SK-N-SH (cell line): ENCODE results near the gene GNB1L. TPM values are rescaled to one million over a fixed set of nuclear protein-coding genes. Genes with fewer than 3 reads are reported as not detected.

Experiments used
- CTCF ChIA-PET: fragments of 300-600, 350-600 bp; formaldehyde crosslinking; extraction: SDS; loops from one replicate; lab custom pipeline; 2021; lab: Yijun Ruan, JAX
- POLR2A ChIA-PET: fragments of 350-600 bp; sonication (Branson Sonifier 250); formaldehyde crosslinking; extraction: SDS; loops from one replicate; lab custom pipeline; 2020; ENCODE audit warnings: antibody characterized with exemption, inconsistent platforms; lab: Yijun Ruan, JAX
- DNase-seq: peaks from one replicate; pipeline ENCODE4 v3.0.0; 2012
- H2AFZ ChIP-seq: fragments of 200-600 bp; sonication (generic); 2 replicates; pipeline ENCODE4 v1.8.1; 2016; ENCODE audit warnings: antibody characterized with exemption, mild to moderate bottlenecking, low read depth
- H3F3A ChIP-seq: fragments of 200-600 bp; sonication (generic); replicated peaks from 2 replicates; pipeline ENCODE3; 2016; ENCODE audit warnings: antibody characterized with exemption, mild to moderate bottlenecking; ENCODE audit not compliant: insufficient read depth
- H3K27ac ChIP-seq, 2 experiments: fragments of 200-500 bp in 1 of 2; fragments of 200-600 bp in 1 of 2; sonication (Bioruptor generic) in 1 of 2; sonication (generic), shearing (Covaris generic) in 1 of 2; 2 replicates each; pipeline versions ENCODE4 v1.5.1 to v1.6.1; 2014 to 2016; ENCODE audit warnings: low read depth in 2 of 2, inconsistent platforms in 1 of 2, low read length in 1 of 2, mild to moderate bottlenecking in 1 of 2, mixed read lengths in 1 of 2
- H3K27me3 ChIP-seq: fragments of 200-600 bp; sonication (generic), shearing (Covaris generic); 2 replicates; pipeline ENCODE4 v1.6.1; 2016; ENCODE audit warnings: mixed run types; ENCODE audit not compliant: insufficient read depth
- H3K36me3 ChIP-seq, 2 experiments: fragments of 200-500 bp in 1 of 2; fragments of 200-600 bp in 1 of 2; sonication (Bioruptor generic) in 1 of 2; sonication (generic) in 1 of 2; replicated peaks in 1 of 2; 2 replicates each; pipeline versions ENCODE3 to v1.5.1; 2014 to 2016; ENCODE audit warnings: low read length in 1 of 2, mild to moderate bottlenecking in 1 of 2; ENCODE audit not compliant: insufficient read depth in 2 of 2, control insufficient read depth in 1 of 2
- H3K4me1 ChIP-seq, 2 experiments: fragments of 200-500 bp in 1 of 2; fragments of 200-600 bp in 1 of 2; sonication (Bioruptor generic) in 1 of 2; sonication (generic), shearing (Covaris generic) in 1 of 2; 2 replicates each; pipeline versions ENCODE4 v1.5.1 to v1.6.1; 2014 to 2016; ENCODE audit warnings: low read depth in 1 of 2, low read length in 1 of 2, mixed run types in 1 of 2; ENCODE audit not compliant: insufficient read depth in 2 of 2, control insufficient read depth in 1 of 2
- H3K4me2 ChIP-seq: fragments of 200-600 bp; sonication (generic), shearing (Covaris generic); 2 replicates; pipeline ENCODE4 v1.6.1; 2017; ENCODE audit warnings: mixed run types
- H3K4me3 ChIP-seq, 2 experiments: fragments of 200-500 bp in 1 of 2; fragments of 200-600 bp in 1 of 2; sonication (Bioruptor generic) in 1 of 2; sonication (generic), shearing (Covaris generic) in 1 of 2; 2 replicates each; pipeline versions ENCODE4 v1.5.1 to v1.8.1; 2014 to 2016; ENCODE audit warnings: low read depth in 2 of 2, inconsistent platforms in 1 of 2, low read length in 1 of 2, mild to moderate bottlenecking in 1 of 2, mixed read lengths in 1 of 2, moderate library complexity in 1 of 2
- H3K79me2 ChIP-seq: fragments of 200-600 bp; sonication (generic); 2 replicates; pipeline ENCODE4 v1.8.1; 2017; ENCODE audit warnings: mild to moderate bottlenecking; ENCODE audit not compliant: insufficient read depth
- H3K9ac ChIP-seq: fragments of 200-600 bp; sonication (generic); 2 replicates; pipeline ENCODE4 v1.6.1; 2017; ENCODE audit warnings: mixed run types
- H3K9me2 ChIP-seq: fragments of 200-600 bp; sonication (generic); 2 replicates; pipeline ENCODE4 v1.6.1; 2017; ENCODE audit warnings: mixed run types
- H3K9me3 ChIP-seq: fragments of 200-600 bp; sonication (generic); 2 replicates; pipeline ENCODE4 v1.6.1; 2017; ENCODE audit warnings: mixed run types, mild to moderate bottlenecking, moderate library complexity
- H4K20me1 ChIP-seq: fragments of 200-600 bp; sonication (generic); 2 replicates; pipeline ENCODE4 v1.6.1; 2017; ENCODE audit warnings: mild to moderate bottlenecking, mixed run types; ENCODE audit not compliant: insufficient read depth
- CHD2 ChIP-seq: fragments of 150-350 bp; IDR thresholded peaks from 2 replicates; pipeline ENCODE4 v1.6.1; 2018; ENCODE audit warnings: low read length; ENCODE audit not compliant: partially characterized antibody
- CTCF ChIP-seq: fragments of 200-600 bp; sonication (generic); IDR thresholded peaks from 2 replicates; pipeline ENCODE4 v1.6.1; 2017; ENCODE audit warnings: antibody characterized with exemption, mild to moderate bottlenecking, moderate library complexity
- ELF1 ChIP-seq: IDR thresholded peaks from 2 replicates; pipeline ENCODE4 v1.4.0; 2012
- EP300 ChIP-seq, 2 experiments: IDR thresholded peaks; 2 replicates each; pipeline versions ENCODE4 v1.4.0 to v1.6.1; 2012; ENCODE audit warnings: borderline replicate concordance in 1 of 2, low read depth in 1 of 2, low read length in 1 of 2
- FOXM1 ChIP-seq: IDR thresholded peaks from 2 replicates; pipeline ENCODE4 v1.4.0; 2012; ENCODE audit warnings: low read depth, mild to moderate bottlenecking
- GATA2 ChIP-seq: sonication (generic); formaldehyde crosslinking; IDR thresholded peaks from 2 replicates; pipeline ENCODE4 v1.5.0; 2020; ENCODE audit warnings: mild to moderate bottlenecking, missing genetic modification reagents
- JUND ChIP-seq: IDR thresholded peaks from 2 replicates; pipeline ENCODE4 v1.4.0; 2012
- MXI1 ChIP-seq: IDR thresholded peaks from 2 replicates; pipeline ENCODE4 v1.6.1; 2012; ENCODE audit warnings: mild to moderate bottlenecking, low read depth, low read length, improper control_type of control experiment
- NFIC ChIP-seq: IDR thresholded peaks from 2 replicates; pipeline ENCODE4 v1.4.0; 2012; ENCODE audit warnings: borderline replicate concordance
- NRF1 ChIP-seq: IDR thresholded peaks from 2 replicates; pipeline ENCODE4 v1.6.1; 2012; ENCODE audit warnings: low read depth, mild to moderate bottlenecking, low read length
- POLR2AphosphoS5 ChIP-seq: IDR thresholded peaks from 2 replicates; pipeline ENCODE4 v1.6.1; 2012; ENCODE audit warnings: low read depth, low read length
- RAD21 ChIP-seq: IDR thresholded peaks from 2 replicates; pipeline ENCODE4 v1.6.1; 2012; ENCODE audit warnings: mild to moderate bottlenecking, low read length
- RCOR1 ChIP-seq: fragments of 150-350 bp; IDR thresholded peaks from 2 replicates; pipeline ENCODE4 v1.6.1; 2017; ENCODE audit warnings: antibody characterized with exemption, low read length
- RFX5 ChIP-seq: IDR thresholded peaks from 2 replicates; pipeline ENCODE4 v1.6.1; 2012; ENCODE audit warnings: mild to moderate bottlenecking, improper control_type of control experiment, low read length
- RXRA ChIP-seq: IDR thresholded peaks from 2 replicates; pipeline ENCODE4 v1.4.0; 2012; ENCODE audit warnings: low read depth, mild to moderate bottlenecking, borderline replicate concordance
- SIN3A ChIP-seq: IDR thresholded peaks from 2 replicates; pipeline ENCODE4 v1.6.1; 2012; ENCODE audit warnings: low read depth, mild to moderate bottlenecking, low read length, moderate library complexity, borderline replicate concordance
- SMC3 ChIP-seq: IDR thresholded peaks from 2 replicates; pipeline ENCODE4 v1.6.1; 2012; ENCODE audit warnings: low read depth, low read length, improper control_type of control experiment
- TAF1 ChIP-seq: IDR thresholded peaks from 2 replicates; pipeline ENCODE4 v1.6.1; 2012; ENCODE audit warnings: low read depth, mild to moderate bottlenecking, low read length, moderate library complexity, borderline replicate concordance
- WGBS: methylation state at CpG from one replicate; pipeline ENCODE4 v1.1.6; 2017; ENCODE audit warnings: low lambda C conversion rate; 5-methylcytosine and 5-hydroxymethylcytosine counted together
- polyA plus RNA-seq, 3 experiments: library from polyadenylated mRNA; depleted of rRNA; stranded (reverse); fragments of >200 nt; gene quantifications; 2 replicates each; pipeline ENCODE4 v1.2.3, GENCODE V29; 2012
- TF ChIP-seq, protein P1 (sequence below): IDR thresholded peaks from 2 replicates; pipeline ENCODE4 v1.4.0; 2012; ENCODE audit warnings: low read depth
- TF ChIP-seq, protein P2 (sequence below): IDR thresholded peaks from 2 replicates; pipeline ENCODE4 v1.4.0; 2012; ENCODE audit warnings: low read depth, borderline replicate concordance

Gene GNB1L
- polyA plus RNA-seq, 1 of the 3 experiments (the other 2 are of a cell fraction), result 5.9 TPM

DNA sequence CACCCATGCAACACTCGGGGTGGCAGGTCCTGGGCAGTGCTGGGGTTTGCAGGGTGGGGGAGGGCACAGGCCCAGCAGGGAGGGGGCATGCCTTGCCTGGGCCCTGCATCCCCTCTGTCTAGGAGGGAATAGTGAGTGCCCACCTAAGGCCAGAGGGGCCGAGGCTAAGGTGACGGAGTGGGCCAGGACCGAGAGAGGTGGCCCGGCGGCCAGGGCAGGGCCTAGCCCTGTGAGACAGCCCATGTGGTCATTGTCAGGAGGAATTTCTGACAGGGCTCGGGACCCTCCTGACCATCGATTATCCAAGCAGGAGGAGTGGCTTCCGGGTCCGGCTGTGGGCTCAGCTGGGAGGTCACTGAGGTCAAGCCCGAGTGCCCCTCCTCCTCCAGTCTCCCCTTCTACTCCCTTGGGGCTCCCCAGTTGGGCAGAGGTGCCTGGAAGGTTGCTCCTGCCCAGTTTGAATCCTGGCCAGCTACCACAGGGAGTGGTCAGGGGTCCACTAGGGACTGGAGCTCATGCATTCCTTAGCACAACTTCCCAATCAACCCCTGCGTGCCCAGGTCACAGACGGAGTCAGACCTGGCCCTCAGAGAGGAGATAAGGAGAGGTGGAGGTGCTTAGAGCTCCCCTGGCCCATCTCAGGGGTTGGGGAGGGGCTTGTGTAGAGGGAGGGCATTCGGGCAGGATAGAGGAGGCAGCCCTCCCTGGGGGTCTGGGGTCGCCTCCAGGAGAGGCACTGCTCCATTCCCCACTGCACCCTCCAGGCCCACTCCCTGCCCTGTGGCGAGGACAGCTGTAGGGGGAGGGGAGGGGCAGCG, 116.6 kb downstream of the GNB1L start:
- WGBS, result 80% methylated on average over 14 of the region's 17 CpGs
- H3K27ac ChIP-seq, result no peak overlapping the region
- POLR2A ChIA-PET, result no interaction called here
- no peaks in the 10 kb centered on the region for H3K9me3 ChIP-seq
- no peak overlapping the region for H2AFZ ChIP-seq
- no peak overlapping the region for H3K4me2 ChIP-seq
- no peaks in the 10 kb centered on the region for H3K79me2 ChIP-seq
- TF ChIP-seq RAD21, result no peak
- no peak for TF ChIP-seq TAF1
- TF ChIP-seq CTCF, result no peak
- TF ChIP-seq EP300 (IDR thresholded peaks at IDR 0.05; ENCODE audit: borderline replicate concordance in 1 of 2, low read depth in 1 of 2, low read length in 1 of 2), result no peak
- TF ChIP-seq SMC3, result no peak
- TF ChIP-seq JUND, result no peak
- TF ChIP-seq MXI1, result no peak
- no peak for TF ChIP-seq NRF1
- no peak for TF ChIP-seq GATA2
- no peak for TF ChIP-seq CHD2
- no peak for TF ChIP-seq SIN3A
- no peaks in the 10 kb centered on the region for H4K20me1 ChIP-seq
- H3K4me1 ChIP-seq, result peaks cover 0 to 8% of the 10 kb centered on the region in 2 experiments; a peak in 1 of 4 replicates
- no peak overlapping the region for H3K4me3 ChIP-seq
- H3K27me3 ChIP-seq, result no peaks in the 10 kb centered on the region
- no peaks in the 10 kb centered on the region for H3F3A ChIP-seq
- no peaks in the 10 kb centered on the region for H3K36me3 ChIP-seq
- H3K9me2 ChIP-seq, result no peaks in the 10 kb centered on the region
- CTCF ChIA-PET, result interaction anchor here (0.8 to 1.3 kb wide), 2 partner anchors 138 to 172 kb away, joined by 3 to 6 read pairs; no protein-coding TSS in a partner anchor
- no peak overlapping the region for H3K9ac ChIP-seq
- no peak for DNase-seq

GRCh38 chr22:19735665-19736510, 118.8 kb downstream of the GNB1L start:
- POLR2A ChIA-PET, result no interaction called here
- H3F3A ChIP-seq, result no peaks in the 10 kb centered on the region
- no peaks in the 10 kb centered on the region for H3K9me3 ChIP-seq
- H3K36me3 ChIP-seq, result no peaks in the 10 kb centered on the region
- H3K4me3 ChIP-seq, result no peak overlapping the region
- no peak for DNase-seq
- no peaks in the 10 kb centered on the region for H4K20me1 ChIP-seq
- CTCF ChIA-PET, result interaction anchor here (1.0 kb wide), 1 partner anchor 141 kb away, joined by 3 read pairs; no protein-coding TSS in a partner anchor
- H3K4me2 ChIP-seq, result no peak overlapping the region
- no peaks in the 10 kb centered on the region for H3K9me2 ChIP-seq
- H3K79me2 ChIP-seq, result no peaks in the 10 kb centered on the region
- no peak overlapping the region for H2AFZ ChIP-seq
- no peak overlapping the region for H3K27ac ChIP-seq
- peaks cover 0 to 10% of the 10 kb centered on the region in 2 experiments; a peak in 1 of 4 replicates for H3K4me1 ChIP-seq
- 89% methylated on average over 17 of the region's 21 CpGs for WGBS
- H3K9ac ChIP-seq, result no peak overlapping the region
- TF ChIP-seq POLR2AphosphoS5 (no peak), CHD2 (no peak), ELF1 (no peak), RFX5 (no peak), NFIC (no peak), FOXM1 (no peak), CTCF (no peak), RXRA (no peak), RCOR1 (no peak), RAD21 (no peak), MXI1 (no peak)
- TF ChIP-seq, protein P1, sequence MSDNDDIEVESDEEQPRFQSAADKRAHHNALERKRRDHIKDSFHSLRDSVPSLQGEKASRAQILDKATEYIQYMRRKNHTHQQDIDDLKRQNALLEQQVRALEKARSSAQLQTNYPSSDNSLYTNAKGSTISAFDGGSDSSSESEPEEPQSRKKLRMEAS, result no peak
- TF ChIP-seq, protein P2, sequence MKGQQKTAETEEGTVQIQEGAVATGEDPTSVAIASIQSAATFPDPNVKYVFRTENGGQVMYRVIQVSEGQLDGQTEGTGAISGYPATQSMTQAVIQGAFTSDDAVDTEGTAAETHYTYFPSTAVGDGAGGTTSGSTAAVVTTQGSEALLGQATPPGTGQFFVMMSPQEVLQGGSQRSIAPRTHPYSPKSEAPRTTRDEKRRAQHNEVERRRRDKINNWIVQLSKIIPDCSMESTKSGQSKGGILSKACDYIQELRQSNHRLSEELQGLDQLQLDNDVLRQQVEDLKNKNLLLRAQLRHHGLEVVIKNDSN, result no peak
- TF ChIP-seq, all 33 proteins: peak for 0
- H3K27me3 ChIP-seq, result no peaks in the 10 kb centered on the region
